ENCODE results near the gene EXOC4. TPM values are rescaled to one million over a fixed set of nuclear protein-coding genes. Genes with fewer than 3 reads are reported as not detected.
A peak's percentile ranks its signal among the peaks of the same experiment; 100 is the strongest.

Gene EXOC4
- total RNA-seq, 1 donor from 2014 or later = 94.0 TPM

GRCh38 chr7:133564484-133564883 is 311.6 kb downstream of the EXOC4 start:
- TF ChIP-seq CTCF (IDR thresholded peaks at IDR 0.05; ENCODE audit: unreplicated experiment) = peak; percentile 31
- Mint-ChIP-seq H3K27ac (ENCODE audit: unreplicated experiment) (no peak overlapping the region), H3K9me3 (ENCODE audit: unreplicated experiment) (no peaks in the 10 kb centered on the region), H3K4me3 (ENCODE audit: unreplicated experiment) (no peak overlapping the region), H3K36me3 (ENCODE audit: low read depth, unreplicated experiment) (no peaks in the 10 kb centered on the region), H3K4me1 (ENCODE audit: unreplicated experiment) (no peaks in the 10 kb centered on the region), H3K27me3 (ENCODE audit: unreplicated experiment) (no peaks in the 10 kb centered on the region)
- no peak for DNase-seq (ENCODE audit: low spot score)

DNA sequence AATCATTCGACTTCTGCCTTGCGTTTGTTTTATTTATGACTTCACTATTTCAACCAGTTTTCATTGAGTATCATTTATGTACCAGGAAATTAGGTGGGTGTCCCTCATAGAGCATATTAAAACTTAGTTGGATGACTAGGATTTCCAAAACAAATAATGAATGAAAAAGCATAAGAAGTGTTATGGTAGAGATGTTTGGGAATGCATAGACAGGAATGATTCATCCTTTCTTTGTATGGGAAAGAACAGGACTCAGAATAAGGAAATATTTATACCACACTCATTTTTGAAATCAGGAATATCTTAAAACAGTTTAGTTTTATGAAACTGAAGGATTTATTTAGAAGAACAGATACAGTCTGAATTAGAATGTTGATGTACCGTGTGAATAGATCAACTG is 315.7 kb downstream of the EXOC4 start:
- Mint-ChIP-seq H3K9me3 (ENCODE audit: unreplicated experiment) (no peaks in the 10 kb centered on the region), H3K36me3 (ENCODE audit: low read depth, unreplicated experiment) (no peaks in the 10 kb centered on the region), H3K27ac (ENCODE audit: unreplicated experiment) (no peak overlapping the region), H3K4me1 (ENCODE audit: unreplicated experiment) (no peaks in the 10 kb centered on the region), H3K27me3 (ENCODE audit: unreplicated experiment) (no peaks in the 10 kb centered on the region), H3K4me3 (ENCODE audit: unreplicated experiment) (no peak overlapping the region)
- DNase-seq (ENCODE audit: low spot score) = no peak
- no peak for TF ChIP-seq CTCF (IDR thresholded peaks at IDR 0.05; ENCODE audit: unreplicated experiment)

- H3K36me3 Mint-ChIP-seq (ENCODE audit: low read depth, unreplicated experiment) = no peaks in the 10 kb centered on the region
- DNase-seq (ENCODE audit: low spot score) = no peak
- H3K4me3 Mint-ChIP-seq (ENCODE audit: unreplicated experiment) = no peak overlapping the region
- H3K27ac Mint-ChIP-seq (ENCODE audit: unreplicated experiment) = no peak overlapping the region
- H3K9me3 Mint-ChIP-seq (ENCODE audit: unreplicated experiment) = no peaks in the 10 kb centered on the region
- no peak for TF ChIP-seq CTCF (IDR thresholded peaks at IDR 0.05; ENCODE audit: unreplicated experiment)
- H3K27me3 Mint-ChIP-seq (ENCODE audit: unreplicated experiment) = no peaks in the 10 kb centered on the region
- no peaks in the 10 kb centered on the region for H3K4me1 Mint-ChIP-seq (ENCODE audit: unreplicated experiment)
Measured at GRCh38 chr7:133570321-133570720, 317.4 kb downstream of the EXOC4 start.

DNA sequence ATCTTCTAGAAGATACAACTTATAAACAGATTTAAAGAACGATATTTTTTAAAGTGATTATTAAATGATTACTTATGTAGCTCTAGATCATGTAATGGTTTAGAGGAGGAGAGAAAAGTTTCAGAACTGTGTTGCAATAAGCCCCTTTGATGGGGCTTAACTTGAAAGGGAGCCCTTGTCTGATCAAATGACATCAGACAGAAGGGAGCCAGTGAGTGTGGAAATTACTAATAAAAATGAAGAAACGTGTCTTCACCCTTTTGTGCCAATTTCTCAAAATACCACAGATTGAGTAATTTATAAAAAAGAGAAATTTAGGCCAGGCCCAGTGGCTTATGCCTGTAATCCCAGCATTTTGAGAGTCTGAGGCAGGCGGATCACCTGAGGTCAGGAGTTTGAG is 318.2 kb downstream of the EXOC4 start:
- H3K27ac Mint-ChIP-seq (ENCODE audit: unreplicated experiment) = no peak overlapping the region
- H3K4me3 Mint-ChIP-seq (ENCODE audit: unreplicated experiment) = no peak overlapping the region
- DNase-seq (ENCODE audit: low spot score) = no peak
- TF ChIP-seq CTCF (IDR thresholded peaks at IDR 0.05; ENCODE audit: unreplicated experiment) = no peak
- H3K9me3 Mint-ChIP-seq (ENCODE audit: unreplicated experiment) = no peaks in the 10 kb centered on the region
- H3K27me3 Mint-ChIP-seq (ENCODE audit: unreplicated experiment) = no peaks in the 10 kb centered on the region
- no peaks in the 10 kb centered on the region for H3K36me3 Mint-ChIP-seq (ENCODE audit: low read depth, unreplicated experiment)
- no peaks in the 10 kb centered on the region for H3K4me1 Mint-ChIP-seq (ENCODE audit: unreplicated experiment)

- Mint-ChIP-seq H3K36me3 (ENCODE audit: low read depth, unreplicated experiment) (no peaks in the 10 kb centered on the region), H3K9me3 (ENCODE audit: unreplicated experiment) (no peaks in the 10 kb centered on the region), H3K27ac (ENCODE audit: unreplicated experiment) (no peak overlapping the region), H3K27me3 (ENCODE audit: unreplicated experiment) (no peaks in the 10 kb centered on the region), H3K4me3 (ENCODE audit: unreplicated experiment) (no peak overlapping the region), H3K4me1 (ENCODE audit: unreplicated experiment) (no peaks in the 10 kb centered on the region)
- no peak for DNase-seq (ENCODE audit: low spot score)
- no peak for TF ChIP-seq CTCF (IDR thresholded peaks at IDR 0.05; ENCODE audit: unreplicated experiment)
Measured at GRCh38 chr7:133572087-133572486, 319.2 kb downstream of the EXOC4 start.
